ENCODE measurements around the gene CALML5. TPM values are rescaled to one million over a fixed set of nuclear protein-coding genes. Genes with fewer than 3 reads are reported as not detected.

The CALML5 gene, protein sequence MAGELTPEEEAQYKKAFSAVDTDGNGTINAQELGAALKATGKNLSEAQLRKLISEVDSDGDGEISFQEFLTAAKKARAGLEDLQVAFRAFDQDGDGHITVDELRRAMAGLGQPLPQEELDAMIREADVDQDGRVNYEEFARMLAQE
- total RNA-seq (2022; extraction: Qiagen RNA extraction): not detected in 5 replicates

DNA sequence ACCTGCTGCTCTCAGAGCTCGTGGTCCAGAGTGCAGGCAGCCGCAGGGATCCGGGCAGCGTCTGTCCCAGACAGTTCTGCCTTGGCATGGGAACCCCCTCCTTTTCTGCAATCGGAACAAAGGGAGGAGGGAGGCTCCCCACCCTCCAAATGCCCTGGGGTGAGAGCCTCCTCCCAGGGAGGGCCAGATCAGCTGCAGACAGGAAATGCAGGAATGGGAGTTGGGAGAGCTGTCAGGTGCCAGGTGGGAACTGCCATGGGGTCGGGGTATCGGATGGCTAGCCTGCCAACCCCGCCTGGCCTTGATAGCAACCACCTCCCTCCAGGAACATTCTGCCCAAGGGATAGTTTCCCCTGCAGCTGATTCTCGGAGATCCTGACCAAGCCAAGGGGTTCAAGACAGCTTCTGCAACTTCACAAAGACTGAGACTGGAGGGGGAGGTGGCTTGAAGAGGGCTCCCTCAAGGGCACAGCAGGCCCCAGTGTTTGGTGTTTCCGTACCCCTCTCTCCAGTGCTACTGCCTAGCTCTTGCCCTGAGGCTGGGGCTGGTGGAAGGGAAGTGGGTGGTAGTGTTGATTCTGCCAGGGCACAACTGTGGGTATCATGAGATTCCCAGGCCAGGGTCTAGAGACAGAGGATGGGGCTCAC lies at the start of gene CALML5:
Gene CALML5 (minus strand): TSS at position 78 of the 648 bp plus-strand sequence. CDS start 132 bp downstream, outside the sequence.

DNA sequence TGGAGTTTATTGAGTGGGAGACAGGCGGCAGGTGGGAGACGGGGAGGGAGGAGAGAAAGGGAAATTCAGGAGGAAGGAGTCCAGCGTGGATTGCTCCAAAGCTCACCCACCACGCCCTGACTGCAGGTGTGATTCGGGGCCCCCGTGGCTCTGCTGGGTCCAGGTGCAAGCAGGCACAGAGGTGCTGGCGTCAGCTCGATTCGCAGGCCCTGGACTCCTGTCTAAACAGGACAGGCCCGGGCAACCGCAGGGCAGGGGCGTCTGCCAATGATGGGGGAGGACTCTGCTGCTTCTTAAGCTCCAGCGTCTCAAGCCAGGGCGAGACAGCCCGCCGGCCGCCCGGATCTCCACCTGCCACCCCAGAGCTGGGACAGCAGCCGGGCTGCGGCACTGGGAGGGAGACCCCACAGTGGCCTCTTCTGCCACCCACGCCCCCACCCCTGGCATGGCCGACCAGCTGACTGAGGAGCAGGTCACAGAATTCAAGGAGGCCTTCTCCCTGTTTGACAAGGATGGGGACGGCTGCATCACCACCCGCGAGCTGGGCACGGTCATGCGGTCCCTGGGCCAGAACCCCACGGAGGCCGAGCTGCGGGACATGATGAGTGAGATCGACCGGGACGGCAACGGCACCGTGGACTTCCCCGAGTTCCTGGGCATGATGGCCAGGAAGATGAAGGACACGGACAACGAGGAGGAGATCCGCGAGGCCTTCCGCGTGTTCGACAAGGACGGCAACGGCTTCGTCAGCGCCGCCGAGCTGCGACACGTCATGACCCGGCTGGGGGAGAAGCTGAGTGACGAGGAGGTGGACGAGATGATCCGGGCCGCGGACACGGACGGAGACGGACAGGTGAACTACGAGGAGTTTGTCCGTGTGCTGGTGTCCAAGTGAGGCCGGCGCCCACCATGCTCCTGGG lies 25.5 kb upstream of the CALML5 start, which contains the start of gene CALML3:
Gene CALML3 (plus strand): TSS at position 321 of the 920 bp plus-strand sequence. CDS start 125 bp downstream, at position 446.

Other genes starting within 250 kb of the CALML5 start
- gene UCN3, start 134.6 kb downstream of the CALML5 start, total RNA-seq (2022; extraction: Qiagen RNA extraction): not detected in 5 replicates
- 0.17 to 0.23 TPM (median 0.22 TPM) in 5 replicates for gene TUBAL3, start 94.7 kb downstream of the CALML5 start, total RNA-seq (2022; extraction: Qiagen RNA extraction)
- 40.6 to 53.7 TPM (median 46.1 TPM) in 5 replicates for gene NET1, start 87.0 kb downstream of the CALML5 start, total RNA-seq (2022; extraction: Qiagen RNA extraction)
- gene CALML3, start 25.4 kb upstream of the CALML5 start, total RNA-seq (2022; extraction: Qiagen RNA extraction): not detected in 5 replicates
- gene ASB13, start 167.0 kb upstream of the CALML5 start, total RNA-seq (2022; extraction: Qiagen RNA extraction): 20.5 to 26.8 TPM (median 22.4 TPM) in 5 replicates
- 23.1 to 41.6 TPM (median 33.4 TPM) in 5 replicates for gene TASOR2, start 185.3 kb upstream of the CALML5 start, total RNA-seq (2022; extraction: Qiagen RNA extraction)

Data from A549 treated with Hydrocortisone at 1 μM for 4 hours (cell line).